ACHN (cell line): ENCODE measurements around the gene PHF3.

ENCODE experiments used
- DNase-seq: peaks from one replicate; pipeline ENCODE4 v3.0.0-alpha.2; 2015
- in situ Hi-C: cut with HindIII; loops from 2 replicates; pipeline ENCODE4 v1.10.0; 2017; ENCODE audit warnings: low sequenced_read_pairs, low pct_ligation_motif_present, low pct_unique_long_range_greater_than_20kb

PHF3 gene

GRCh38 chr6:63643862-63644261 is 8.3 kb downstream of the PHF3 start:
- no peak for DNase-seq

GRCh38 chr6:63644668-63645326 is 9.2 kb downstream of the PHF3 start:
- in situ Hi-C loops = no loop called here
- DNase-seq = peak; percentile 82

More at GRCh38 chr6:63643862-63644261, 8.3 kb downstream of the PHF3 start:
- in situ Hi-C loops = no loop called here

GRCh38 chr6:63649269-63649668 is 13.7 kb downstream of the PHF3 start:
- in situ Hi-C loops = no loop called here
- DNase-seq = no peak

GRCh38 chr6:63649847-63650265 is 14.3 kb downstream of the PHF3 start:
- DNase-seq = no peak
- in situ Hi-C loops = no loop called here

- no peak for DNase-seq
- in situ Hi-C loops = no loop called here
These were observed 17.4 kb downstream of the PHF3 start for GRCh38 chr6:63652980-63653379.

- in situ Hi-C loops = no loop called here
- DNase-seq = no peak
These were observed 25.2 kb downstream of the PHF3 start for GRCh38 chr6:63660757-63661156.

GRCh38 chr6:63661769-63662168 is 26.2 kb downstream of the PHF3 start:
- in situ Hi-C loops = no loop called here
- no peak for DNase-seq

- peak; percentile 13 for DNase-seq
- in situ Hi-C loops = no loop called here
These were observed 27.7 kb downstream of the PHF3 start for GRCh38 chr6:63663147-63663955.

GRCh38 chr6:63663956-63664281 is 28.3 kb downstream of the PHF3 start:
- DNase-seq = no peak
- in situ Hi-C loops = no loop called here

- in situ Hi-C loops = no loop called here
These were observed 35.6 kb downstream of the PHF3 start for GRCh38 chr6:63671098-63671754.

GRCh38 chr6:63672582-63673129 is 37.1 kb downstream of the PHF3 start:
- DNase-seq = no peak
- in situ Hi-C loops = no loop called here

More at GRCh38 chr6:63671098-63671754, 35.6 kb downstream of the PHF3 start:
- no peak for DNase-seq

GRCh38 chr6:63673692-63674091 is 38.1 kb downstream of the PHF3 start:
- no peak for DNase-seq
- in situ Hi-C loops = no loop called here

GRCh38 chr6:63674635-63675034 is 39.0 kb downstream of the PHF3 start:
- no peak for DNase-seq

GRCh38 chr6:63675138-63675537 is 39.5 kb downstream of the PHF3 start:
- DNase-seq = no peak
- in situ Hi-C loops = no loop called here

More at GRCh38 chr6:63674635-63675034, 39.0 kb downstream of the PHF3 start:
- in situ Hi-C loops = no loop called here

- DNase-seq = no peak
- in situ Hi-C loops = no loop called here
These were observed 41.0 kb downstream of the PHF3 start for GRCh38 chr6:63676412-63677114.

- in situ Hi-C loops = no loop called here
- DNase-seq = no peak
These were observed 41.7 kb downstream of the PHF3 start for GRCh38 chr6:63677282-63677681.

- in situ Hi-C loops = no loop called here
- DNase-seq = no peak
These were observed 47.5 kb downstream of the PHF3 start for GRCh38 chr6:63683071-63683603.
